K562 (cell line): ENCODE results near the gene TMEM132C. TPM values are rescaled to one million over a fixed set of nuclear protein-coding genes. Genes with fewer than 3 reads are reported as not detected.

ENCODE experiments used
- ATAC-seq: fragments of 200-7000 bp; cut with Tn5 transposase; 3 replicates; pipeline ENCODE4 v1.9.1; 2020; ENCODE audit warnings: moderate library complexity
- BruUV-seq: library from RNA; stranded (reverse); fragments of 400-500 nt; replicated peaks from 2 replicates; lab custom pipeline; 2021; lab: Mats Ljungman, UMichigan
- CTCF ChIA-PET: fragments of 300-600 bp; formaldehyde crosslinking; extraction: SDS; loops from one replicate; lab custom pipeline; 2021; ENCODE audit warnings: low intra/inter-chr PET ratio; lab: Yijun Ruan, JAX
- POLR2A ChIA-PET: fragments of 300-600, 350-650 bp; sonication (Branson Sonifier 250); formaldehyde crosslinking; extraction: SDS; loops from one replicate; lab custom pipeline; 2021; ENCODE audit warnings: antibody characterized with exemption, inconsistent platforms; lab: Yijun Ruan, JAX
- DNase-seq, 4 experiments: peaks; one replicate each; pipeline versions ENCODE4 v3.0.0 to v3.0.0-alpha.2; 2011 to 2018; ENCODE audit warnings: low spot score in 3 of 4, mixed read lengths in 3 of 4; ENCODE audit errors: extremely low read depth in 1 of 4
- FAIRE-seq: peaks from 2 replicates; lab custom pipeline; 2011; peaks lifted over from hg19 to GRCh38; lab: Jason Lieb, UNC
- H2AFZ ChIP-seq: 2 replicates; pipeline ENCODE4 v1.6.0; 2011; ENCODE audit warnings: low read depth, low read length, control low read depth, inconsistent platforms
- H3K27ac ChIP-seq: fragments of 200-600 bp; 3 replicates; pipeline ENCODE4 v1.8.0; 2011; ENCODE audit warnings: low read depth, mild to moderate bottlenecking, control low read depth, inconsistent platforms, low read length, moderate library complexity, mixed read lengths; ENCODE audit errors: extremely low read depth
- H3K27me3 ChIP-seq, 2 experiments: fragments of 300-600 bp in 1 of 2; 2 replicates in 1 of 2; 3 replicates in 1 of 2; pipeline versions ENCODE4 v1.6.0 to v1.8.0; 2011; ENCODE audit warnings: inconsistent platforms in 2 of 2, low read length in 2 of 2, mild to moderate bottlenecking in 1 of 2, mixed read lengths in 1 of 2, moderate library complexity in 1 of 2; ENCODE audit not compliant: control insufficient read depth in 2 of 2, insufficient read depth in 2 of 2
- H3K36me3 ChIP-seq: fragments of 300-600 bp; 3 replicates; pipeline ENCODE4 v1.8.0; 2011; ENCODE audit warnings: mild to moderate bottlenecking, low read length, inconsistent platforms; ENCODE audit not compliant: control insufficient read depth, insufficient read depth
- H3K4me1 ChIP-seq, 2 experiments: fragments of 200-600 bp in 1 of 2; replicated peaks in 1 of 2; 2 replicates in 1 of 2; 3 replicates in 1 of 2; pipeline versions ENCODE4 v1.5.1 to v1.8.0; 2011; ENCODE audit warnings: inconsistent platforms in 2 of 2, low read length in 2 of 2, mild to moderate bottlenecking in 1 of 2, mixed read lengths in 1 of 2, moderate library complexity in 1 of 2; ENCODE audit not compliant: control insufficient read depth in 2 of 2, insufficient read depth in 2 of 2
- H3K4me2 ChIP-seq: 2 replicates; pipeline ENCODE4 v1.6.1; 2011; ENCODE audit warnings: low read length, control low read depth, inconsistent platforms, mixed read lengths; ENCODE audit not compliant: insufficient read depth
- H3K4me3 ChIP-seq: fragments of 200-600 bp; sonication (generic), shearing (Covaris generic); 2 replicates; pipeline ENCODE4 v1.5.1; 2016; ENCODE audit warnings: control low read depth, inconsistent platforms
- H3K79me2 ChIP-seq: fragments of 200-600 bp; 3 replicates; pipeline ENCODE4 v1.8.0; 2011; ENCODE audit warnings: low read length, inconsistent platforms; ENCODE audit not compliant: control insufficient read depth, insufficient read depth
- H3K9ac ChIP-seq, 2 experiments: 2 replicates each; pipeline versions ENCODE4 v1.6.0 to v1.6.1; 2011; ENCODE audit warnings: low read depth in 2 of 2, low read length in 2 of 2, control low read depth in 1 of 2, inconsistent platforms in 1 of 2, mild to moderate bottlenecking in 1 of 2, mixed read lengths in 1 of 2; ENCODE audit not compliant: insufficient read depth in 1 of 2
- H3K9me1 ChIP-seq: one replicate; pipeline ENCODE4 v1.6.0; 2011; ENCODE audit warnings: inconsistent platforms, mild to moderate bottlenecking, low read length, moderate library complexity; ENCODE audit not compliant: control insufficient read depth, insufficient read depth
- H3K9me3 ChIP-seq: replicated peaks from 2 replicates; pipeline ENCODE4 v1.5.1; 2011; ENCODE audit warnings: low read depth, low read length, inconsistent platforms; ENCODE audit not compliant: control insufficient read depth, insufficient read depth
- H4K20me1 ChIP-seq: replicated peaks from 2 replicates; pipeline ENCODE4 v1.6.1; 2011; ENCODE audit warnings: low read length, inconsistent platforms, mixed read lengths; ENCODE audit not compliant: control insufficient read depth, insufficient read depth
- ATF7 ChIP-seq: fragments of 450-650 bp; IDR thresholded peaks from 2 replicates; pipeline ENCODE4 v1.7.1; 2014; ENCODE audit warnings: mild to moderate bottlenecking, moderate library complexity
- CBFA2T3 ChIP-seq: fragments of 450-650 bp; IDR thresholded peaks from 2 replicates; pipeline ENCODE4 v1.6.1; 2017
- CBX5 ChIP-seq: IDR thresholded peaks from 2 replicates; pipeline ENCODE4 v1.6.1; 2014; ENCODE audit warnings: low read depth, borderline replicate concordance
- E2F5 ChIP-seq: sonication (generic); formaldehyde crosslinking; IDR thresholded peaks from 2 replicates; pipeline ENCODE4 v1.8.0; 2022; ENCODE audit warnings: mild to moderate bottlenecking, missing genetic modification reagents
- FOSL1 ChIP-seq: fragments of 200-800 bp; sonication (Bioruptor generic); conservative IDR thresholded peaks from 2 replicates; pipeline ENCODE4 v1.6.1; 2016; ENCODE audit warnings: missing genetic modification characterization, missing compliant biosample characterization
- HMBOX1 ChIP-seq: sonication (generic); IDR thresholded peaks from 2 replicates; pipeline ENCODE4 v1.6.1; 2016
- KDM2B ChIP-seq: fragments of 250-450 bp; sonication (Bioruptor Pico); IDR thresholded peaks from 2 replicates; pipeline ENCODE4 v1.8.0; 2021; ENCODE audit warnings: mild to moderate bottlenecking, moderate library complexity
- SAFB ChIP-seq: fragments of 200-400 bp; formaldehyde crosslinking; IDR thresholded peaks from 2 replicates; pipeline ENCODE4 v1.6.1; 2017; ENCODE audit warnings: low read depth, low read length, borderline replicate concordance
- TCF3 ChIP-seq: sonication (generic); formaldehyde crosslinking; IDR thresholded peaks from 2 replicates; pipeline ENCODE4 v1.4.0; 2020; ENCODE audit warnings: mild to moderate bottlenecking, missing genetic modification reagents
- TCF7 ChIP-seq: sonication (generic); IDR thresholded peaks from 2 replicates; pipeline ENCODE4 v1.6.1; 2016; ENCODE audit warnings: antibody characterized with exemption, borderline replicate concordance
- XRCC4 ChIP-seq: IDR thresholded peaks from one replicate; pipeline ENCODE4 v1.6.1; 2011; ENCODE audit not compliant: insufficient read depth, insufficient read length; ENCODE audit errors: extremely low read depth
- ZBTB1 ChIP-seq: sonication (generic); formaldehyde crosslinking; IDR thresholded peaks from 2 replicates; pipeline ENCODE4 v1.8.1; 2023; ENCODE audit warnings: missing genetic modification reagents, low read depth, mild to moderate bottlenecking, borderline replicate concordance
- ZNF277 ChIP-seq: fragments of 250-450 bp; sonication (Bioruptor Pico); IDR thresholded peaks from 2 replicates; pipeline ENCODE4 v1.8.0; 2022; ENCODE audit warnings: inconsistent platforms, mild to moderate bottlenecking, moderate library complexity, borderline replicate concordance
- ZNF77 ChIP-seq: fragments of 250-450 bp; sonication (Bioruptor Pico); IDR thresholded peaks from 2 replicates; pipeline ENCODE4 v1.5.0; 2020
- WGBS: fragments of 100-300 bp; shearing (Covaris generic); methylation state at CpG from one replicate; pipeline ENCODE4 v1.1.6; 2016; ENCODE audit warnings: low coverage, mixed read lengths; ENCODE audit not compliant: insufficient coverage; ENCODE audit errors: missing lambda C conversion rate; 5-methylcytosine and 5-hydroxymethylcytosine counted together
- in situ Hi-C: fragments of 300-500 bp; cut with MboI; formaldehyde crosslinking; loops from 4 replicates; pipeline ENCODE4 v1.15.0; 2018; ENCODE audit warnings: inconsistent platforms, mixed read lengths
- intact Hi-C: fragments of 100-400 bp; cut with micrococcal nuclease; formaldehyde crosslinking; loops from 2 replicates; pipeline ENCODE4 v1.14.2; 2022
- polyA plus RNA-seq, 8 experiments: library from polyadenylated mRNA; depleted of rRNA in 4 of 8; stranded (reverse) in 5 of 8; unstranded in 3 of 8; fragments of >200 nt; fragmentation: Nextera tagmentation in 2 of 8; fragmentation: Illumina TruSeq in 1 of 8; extraction: Ambion mirVana in 2 of 8; extraction: Trizol in 1 of 8; gene quantifications; 2 replicates each; pipeline versions ENCODE4 v1.2.1 to v1.2.3, GENCODE V29; 2011 to 2014; ENCODE audit warnings: inconsistent platforms in 1 of 8, missing spikeins in 1 of 8
- total RNA-seq, 7 experiments: library from RNA; depleted of rRNA in 6 of 7; stranded (reverse); fragments of >200 nt in 6 of 7; fragmentation: Illumina TruSeq in 2 of 7; extraction: Trizol in 2 of 7; gene quantifications; 2 replicates each; pipeline versions ENCODE4 v1.2.1 to v1.2.3, GENCODE V29; 2011 to 2021; ENCODE audit warnings: low replicate concordance in 1 of 7
- TF ChIP-seq, protein P1 (sequence below): fragments of 450-650 bp; IDR thresholded peaks from 2 replicates; pipeline ENCODE4 v1.6.1; 2016; ENCODE audit warnings: mild to moderate bottlenecking
- TF ChIP-seq, protein P2 (sequence below): sonication (generic); formaldehyde crosslinking; IDR thresholded peaks from 2 replicates; pipeline ENCODE4 v1.8.1; 2023; ENCODE audit warnings: mild to moderate bottlenecking, missing genetic modification reagents, moderate library complexity

The TMEM132C gene
- total and polyA plus RNA-seq, 9 of the 15 experiments (the other 6 are each of a cell fraction or from before 2014, with no cell fraction given): not detected

DNA sequence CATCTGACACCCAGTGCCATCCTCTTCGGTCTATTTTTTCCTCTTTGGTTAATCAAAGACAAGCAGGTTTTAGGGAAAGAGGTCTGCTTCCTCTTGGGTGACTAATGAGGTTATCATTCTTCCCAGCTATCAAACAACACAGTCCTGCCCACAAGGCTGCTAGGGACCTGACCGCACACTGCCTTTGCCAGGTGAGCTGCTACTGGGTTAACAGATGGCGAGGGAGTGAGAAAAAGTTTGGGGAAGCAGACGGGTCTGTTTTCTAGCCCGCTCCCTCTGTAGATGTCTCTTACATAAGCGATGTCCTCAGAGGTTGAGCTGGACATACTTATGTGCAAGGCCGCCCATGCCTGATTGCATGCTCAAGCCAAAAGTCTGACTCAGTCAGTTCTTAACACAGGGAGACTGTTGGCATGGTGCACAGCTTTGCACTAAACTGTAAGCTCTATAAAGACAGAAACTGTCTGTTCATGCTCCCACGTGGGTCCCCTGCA, 462.7 kb downstream of the TMEM132C start:
- Histone ChIP-seq H3K9ac (no peak overlapping the region), H3K4me2 (no peak overlapping the region), H3K27me3 (peaks cover 2 to 13% of the 10 kb centered on the region in 2 experiments; a peak in 3 of 5 replicates), H3K4me3 (no peak overlapping the region), H3K27ac (no peak overlapping the region), H2AFZ (no peak overlapping the region), H3K9me3 (no peaks in the 10 kb centered on the region), H4K20me1 (no peaks in the 10 kb centered on the region), H3K79me2 (no peaks in the 10 kb centered on the region), H3K36me3 (no peaks in the 10 kb centered on the region), H3K9me1 (no peaks in the 10 kb centered on the region), H3K4me1 (no peaks in the 10 kb centered on the region; a peak in 1 of 5 replicates)
- ChIA-PET CTCF (no interaction called here), POLR2A (no interaction called here)
- in situ Hi-C loops (no loop called here), intact Hi-C loops (no loop called here)
- peak in 1 of 4 experiments; percentile 1 for DNase-seq
- no TSS peak for BruUV-seq
- FAIRE-seq: no peak
- no peak for ATAC-seq
- 0% methylated on average over 7 of the region's 8 CpGs for WGBS
- TF ChIP-seq SAFB (no peak), ZBTB1 (CRISPR knock-in tag) (no peak), ATF7 (no peak), TCF7 (no peak), ZNF277 (CRISPR knock-in tag) (no peak), E2F5 (CRISPR knock-in tag) (no peak), FOSL1 (tag) (no peak), XRCC4 (no peak), CBX5 (no peak), KDM2B (no peak), CBFA2T3 (peak; percentile 56), ZNF77 (CRISPR knock-in tag) (no peak), HMBOX1 (no peak), TCF3 (CRISPR knock-in tag) (peak; percentile 43; the same call in 1 of the 2 replicates)
- TF ChIP-seq, protein P1, sequence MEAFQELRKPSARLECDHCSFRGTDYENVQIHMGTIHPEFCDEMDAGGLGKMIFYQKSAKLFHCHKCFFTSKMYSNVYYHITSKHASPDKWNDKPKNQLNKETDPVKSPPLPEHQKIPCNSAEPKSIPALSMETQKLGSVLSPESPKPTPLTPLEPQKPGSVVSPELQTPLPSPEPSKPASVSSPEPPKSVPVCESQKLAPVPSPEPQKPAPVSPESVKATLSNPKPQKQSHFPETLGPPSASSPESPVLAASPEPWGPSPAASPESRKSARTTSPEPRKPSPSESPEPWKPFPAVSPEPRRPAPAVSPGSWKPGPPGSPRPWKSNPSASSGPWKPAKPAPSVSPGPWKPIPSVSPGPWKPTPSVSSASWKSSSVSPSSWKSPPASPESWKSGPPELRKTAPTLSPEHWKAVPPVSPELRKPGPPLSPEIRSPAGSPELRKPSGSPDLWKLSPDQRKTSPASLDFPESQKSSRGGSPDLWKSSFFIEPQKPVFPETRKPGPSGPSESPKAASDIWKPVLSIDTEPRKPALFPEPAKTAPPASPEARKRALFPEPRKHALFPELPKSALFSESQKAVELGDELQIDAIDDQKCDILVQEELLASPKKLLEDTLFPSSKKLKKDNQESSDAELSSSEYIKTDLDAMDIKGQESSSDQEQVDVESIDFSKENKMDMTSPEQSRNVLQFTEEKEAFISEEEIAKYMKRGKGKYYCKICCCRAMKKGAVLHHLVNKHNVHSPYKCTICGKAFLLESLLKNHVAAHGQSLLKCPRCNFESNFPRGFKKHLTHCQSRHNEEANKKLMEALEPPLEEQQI: no peak
- TF ChIP-seq, protein P2, sequence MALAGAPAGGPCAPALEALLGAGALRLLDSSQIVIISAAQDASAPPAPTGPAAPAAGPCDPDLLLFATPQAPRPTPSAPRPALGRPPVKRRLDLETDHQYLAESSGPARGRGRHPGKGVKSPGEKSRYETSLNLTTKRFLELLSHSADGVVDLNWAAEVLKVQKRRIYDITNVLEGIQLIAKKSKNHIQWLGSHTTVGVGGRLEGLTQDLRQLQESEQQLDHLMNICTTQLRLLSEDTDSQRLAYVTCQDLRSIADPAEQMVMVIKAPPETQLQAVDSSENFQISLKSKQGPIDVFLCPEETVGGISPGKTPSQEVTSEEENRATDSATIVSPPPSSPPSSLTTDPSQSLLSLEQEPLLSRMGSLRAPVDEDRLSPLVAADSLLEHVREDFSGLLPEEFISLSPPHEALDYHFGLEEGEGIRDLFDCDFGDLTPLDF (CRISPR knock-in tag): no peak
